ENCODE measurements around the gene SLC25A42.

DNA sequence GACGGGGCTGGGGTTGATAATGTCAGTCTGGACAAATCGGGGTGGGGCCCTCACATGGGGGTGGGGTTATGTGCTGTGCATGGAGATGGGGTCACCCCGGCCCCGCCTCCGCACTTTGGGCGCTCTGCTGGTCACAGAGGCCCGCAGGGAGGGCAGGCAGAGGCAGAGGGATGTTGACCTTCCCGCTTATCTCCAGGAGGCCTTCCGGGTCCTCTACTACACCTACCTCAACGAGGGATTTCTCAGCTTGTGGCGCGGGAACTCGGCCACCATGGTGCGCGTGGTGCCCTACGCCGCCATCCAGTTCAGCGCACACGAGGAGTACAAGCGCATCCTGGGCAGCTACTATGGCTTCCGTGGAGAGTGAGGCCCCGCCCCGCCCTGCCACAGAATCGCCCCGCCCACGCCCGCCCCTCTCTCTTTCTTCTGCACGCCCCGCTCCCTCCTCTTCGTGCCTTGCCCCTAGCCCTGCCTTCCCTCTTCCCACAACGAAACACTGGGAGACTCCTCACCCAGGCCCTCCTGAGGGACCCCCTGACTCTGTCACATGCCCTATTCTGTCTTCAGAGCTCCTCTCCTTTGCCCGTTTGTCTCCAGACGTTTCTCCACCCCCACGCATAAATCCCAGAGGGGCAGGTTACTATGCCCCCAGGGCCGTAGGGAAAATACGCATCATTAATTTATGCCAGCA is 41.7 kb downstream of the SLC25A42 start:
- TF ChIP-seq CTCF (IDR thresholded peaks at IDR 0.05; ENCODE audit: insufficient read depth, low read length) (no peak), POLR2AphosphoS5 (IDR thresholded peaks at IDR 0.05; ENCODE audit: low read depth) (no peak)

Data from HL-60 (cell line).